ENCODE results near the gene NEDD9. TPM values are rescaled to one million over a fixed set of nuclear protein-coding genes. Genes with fewer than 3 reads are reported as not detected.

The NEDD9 gene
- total and polyA plus RNA-seq, 4 donors = 7.5 to 16.8 (median 11.7) TPM

- DNase-seq (ENCODE audit: low spot score) = no peak
- peaks cover 0 to under 1% (median 0%) of the 10 kb centered on the region in 4 donors for H3K4me1 ChIP-seq (ENCODE audit: control insufficient read depth in 4 of 4, insufficient read depth in 4 of 4, low read length in 3 of 4)
- no peaks in the 10 kb centered on the region for H3K27me3 ChIP-seq (ENCODE audit: control insufficient read depth in 4 of 4, insufficient read depth in 4 of 4, low read length in 3 of 4)
- H3K9me3 ChIP-seq (ENCODE audit: control insufficient read depth in 4 of 4, low read length in 3 of 4) = no peaks in the 10 kb centered on the region
- no peak for TF ChIP-seq ZBTB33 (IDR thresholded peaks at IDR 0.05)
- H3K9ac ChIP-seq (ENCODE audit: low read depth in 1 of 2, low read length in 2 of 2) = no peak overlapping the region
- H3K36me3 ChIP-seq (ENCODE audit: control insufficient read depth in 4 of 4, insufficient read depth in 3 of 4, low read depth in 1 of 4, low read length in 3 of 4) = no peaks in the 10 kb centered on the region
- no peak overlapping the region for H3K4me3 ChIP-seq (ENCODE audit: low read depth in 1 of 3, low read length in 3 of 3)
- 88% methylated on average over 11 of the region's 11 CpGs for WGBS
- no peak overlapping the region for H3K27ac ChIP-seq (ENCODE audit: low read depth in 1 of 2, low read length in 2 of 2)
These were observed 8.8 kb upstream of the NEDD9 start for GRCh38 chr6:11241154-11241792.

GRCh38 chr6:11237956-11238355 lies 5.5 kb upstream of the NEDD9 start:
- H3K4me1 ChIP-seq (ENCODE audit: control insufficient read depth in 4 of 4, insufficient read depth in 4 of 4, low read length in 3 of 4) = peaks cover 0 to 7% (median 4%) of the 10 kb centered on the region in 4 donors
- 94% methylated on average over 4 of the region's 4 CpGs for WGBS

More at GRCh38 chr6:11237956-11238355, 5.5 kb upstream of the NEDD9 start:
- Histone ChIP-seq H3K27me3 (ENCODE audit: control insufficient read depth in 4 of 4, insufficient read depth in 4 of 4, low read length in 3 of 4) (no peaks in the 10 kb centered on the region), H3K36me3 (ENCODE audit: control insufficient read depth in 4 of 4, insufficient read depth in 3 of 4, low read depth in 1 of 4, low read length in 3 of 4) (no peaks in the 10 kb centered on the region), H3K9ac (ENCODE audit: low read depth in 1 of 2, low read length in 2 of 2) (no peak overlapping the region), H3K9me3 (ENCODE audit: control insufficient read depth in 4 of 4, low read length in 3 of 4) (no peaks in the 10 kb centered on the region), H3K4me3 (ENCODE audit: low read depth in 1 of 3, low read length in 3 of 3) (no peak overlapping the region), H3K27ac (ENCODE audit: low read depth in 1 of 2, low read length in 2 of 2) (no peak overlapping the region)
- no peak for TF ChIP-seq GABPA (IDR thresholded peaks at IDR 0.05 in 1 of 2, conservative IDR thresholded peaks at IDR 0.05 in 1 of 2)
- TF ChIP-seq SP1 (IDR thresholded peaks at IDR 0.05) = no peak
- no peak for TF ChIP-seq ATF3 (IDR thresholded peaks at IDR 0.05)
- TF ChIP-seq CTCF (IDR thresholded peaks at IDR 0.05; ENCODE audit: low read depth, low read length, missing input control) = no peak
- TF ChIP-seq YY1 (IDR thresholded peaks at IDR 0.05) = no peak
- TF ChIP-seq RAD21 (IDR thresholded peaks at IDR 0.05) = no peak
- no peak for TF ChIP-seq HNF4A (conservative IDR thresholded peaks at IDR 0.05)
- TF ChIP-seq JUND (IDR thresholded peaks at IDR 0.05) = no peak
- TF ChIP-seq NR2F2 (IDR thresholded peaks at IDR 0.05) = no peak
- TF ChIP-seq TAF1 (conservative IDR thresholded peaks at IDR 0.05) = no peak
- no peak for TF ChIP-seq EGR1 (IDR thresholded peaks at IDR 0.05; ENCODE audit: low read depth in 2 of 2)
- no peak for TF ChIP-seq FOXA2 (IDR thresholded peaks at IDR 0.05)
- TF ChIP-seq MAX (IDR thresholded peaks at IDR 0.05) = no peak
- TF ChIP-seq REST (IDR thresholded peaks at IDR 0.05) = no peak
- TF ChIP-seq FOXA1 (IDR thresholded peaks at IDR 0.05) = no peak
- TF ChIP-seq ZBTB33 (IDR thresholded peaks at IDR 0.05) = no peak
- no peak for TF ChIP-seq RXRA (IDR thresholded peaks at IDR 0.05)
- TF ChIP-seq HNF4G (IDR thresholded peaks at IDR 0.05) = no peak
- DNase-seq (ENCODE audit: low spot score) = no peak

Data from liver (tissue), 9 donors.